Stimulated activated CD8-positive, alpha-beta memory T cell treated with anti-CD3 and anti-CD28 coated beads, Interleukin-7, amount 100 ng/mL, for 48 hours (primary cell): ENCODE data around the gene ST3GAL2.

ENCODE experiments used
- DNase-seq, 2 donors: peaks; one replicate each; pipeline ENCODE4 v3.0.0-alpha.2; 2020; ENCODE audit warnings: low read depth in 1 of 2; ENCODE audit errors: extremely low read depth in 1 of 2

Gene ST3GAL2

GRCh38 chr16:70440009-70440692, 1.3 kb upstream of the ST3GAL2 start:
- no peak for DNase-seq

GRCh38 chr16:70438585-70438968, 323 bp downstream of the ST3GAL2 start:
- no peak for DNase-seq

GRCh38 chr16:70437582-70438557, 1.0 kb downstream of the ST3GAL2 start:
- DNase-seq = no peak

GRCh38 chr16:70437017-70437581, 1.8 kb downstream of the ST3GAL2 start:
- no peak for DNase-seq

- no peak for DNase-seq
Observed at GRCh38 chr16:70434484-70435260, 4.2 kb downstream of the ST3GAL2 start.

GRCh38 chr16:70433458-70434103, 5.3 kb downstream of the ST3GAL2 start:
- DNase-seq = no peak

GRCh38 chr16:70432723-70433457, 6.0 kb downstream of the ST3GAL2 start:
- no peak for DNase-seq

GRCh38 chr16:70432356-70432722, 6.6 kb downstream of the ST3GAL2 start:
- DNase-seq = no peak

GRCh38 chr16:70430667-70431536, 8.0 kb downstream of the ST3GAL2 start:
- DNase-seq = no peak

- DNase-seq = no peak
Observed at GRCh38 chr16:70429888-70430666, 8.8 kb downstream of the ST3GAL2 start.

GRCh38 chr16:70428178-70428998, 10.5 kb downstream of the ST3GAL2 start:
- DNase-seq = peak; percentile 55 to 69

- no peak for DNase-seq
Observed at GRCh38 chr16:70427786-70428177, 11.1 kb downstream of the ST3GAL2 start.

GRCh38 chr16:70422543-70422942, 16.4 kb downstream of the ST3GAL2 start:
- no peak for DNase-seq

GRCh38 chr16:70421473-70422311, 17.2 kb downstream of the ST3GAL2 start:
- no peak for DNase-seq

GRCh38 chr16:70421014-70421413, 17.9 kb downstream of the ST3GAL2 start:
- DNase-seq = no peak
